ENCODE data around the gene ALDOC. TPM values are rescaled to one million over a fixed set of nuclear protein-coding genes. Genes with fewer than 3 reads are reported as not detected.

Gene ALDOC
- total RNA-seq, 1 experiment from 2014 or later = 6.0 TPM

DNA sequence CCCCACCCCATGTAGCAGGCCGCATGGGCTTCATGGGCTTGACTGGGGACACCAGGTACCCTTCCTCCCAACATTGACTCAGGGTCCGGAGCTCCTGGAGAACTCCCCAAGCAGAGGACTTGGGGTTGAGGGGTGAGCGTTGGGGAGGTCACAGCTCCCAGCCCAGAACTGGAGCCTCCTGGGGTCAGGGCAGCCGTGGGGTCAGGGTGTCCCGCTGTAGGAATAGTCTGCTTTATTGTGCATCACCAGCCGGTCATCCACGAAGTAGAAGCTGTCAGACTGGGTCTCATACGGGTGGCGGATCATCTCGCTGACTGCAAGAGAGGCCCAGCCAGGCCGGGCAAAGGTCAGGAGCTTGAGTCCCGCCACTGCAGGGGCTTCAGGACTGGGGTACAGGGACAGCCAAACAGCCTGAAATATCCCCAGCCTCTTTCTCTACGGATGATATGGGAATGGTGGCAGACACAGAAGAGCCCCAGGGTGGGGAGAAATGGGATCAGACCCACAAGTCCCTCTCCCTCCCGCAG is 29.5 kb downstream of the ALDOC start:
- POLR2A ChIA-PET = interaction anchor here (0.9 kb wide), 2 partner anchors 19 to 25 kb away, joined by 3 to 4 read pairs; partner anchors contain the start of gene PIGS
- Mint-ChIP-seq H3K9me3 (ENCODE audit: unreplicated experiment) (no peaks in the 10 kb centered on the region), H3K4me1 (ENCODE audit: insufficient read depth, unreplicated experiment) (peaks cover 11% of the 10 kb centered on the region), H3K4me3 (ENCODE audit: unreplicated experiment) (no peak overlapping the region), H3K36me3 (ENCODE audit: insufficient read depth, unreplicated experiment) (peaks cover 6% of the 10 kb centered on the region), H3K27ac (ENCODE audit: low read depth, unreplicated experiment) (no peak overlapping the region), H3K27me3 (ENCODE audit: insufficient read depth, unreplicated experiment) (no peaks in the 10 kb centered on the region)
- TF ChIP-seq, protein P1, sequence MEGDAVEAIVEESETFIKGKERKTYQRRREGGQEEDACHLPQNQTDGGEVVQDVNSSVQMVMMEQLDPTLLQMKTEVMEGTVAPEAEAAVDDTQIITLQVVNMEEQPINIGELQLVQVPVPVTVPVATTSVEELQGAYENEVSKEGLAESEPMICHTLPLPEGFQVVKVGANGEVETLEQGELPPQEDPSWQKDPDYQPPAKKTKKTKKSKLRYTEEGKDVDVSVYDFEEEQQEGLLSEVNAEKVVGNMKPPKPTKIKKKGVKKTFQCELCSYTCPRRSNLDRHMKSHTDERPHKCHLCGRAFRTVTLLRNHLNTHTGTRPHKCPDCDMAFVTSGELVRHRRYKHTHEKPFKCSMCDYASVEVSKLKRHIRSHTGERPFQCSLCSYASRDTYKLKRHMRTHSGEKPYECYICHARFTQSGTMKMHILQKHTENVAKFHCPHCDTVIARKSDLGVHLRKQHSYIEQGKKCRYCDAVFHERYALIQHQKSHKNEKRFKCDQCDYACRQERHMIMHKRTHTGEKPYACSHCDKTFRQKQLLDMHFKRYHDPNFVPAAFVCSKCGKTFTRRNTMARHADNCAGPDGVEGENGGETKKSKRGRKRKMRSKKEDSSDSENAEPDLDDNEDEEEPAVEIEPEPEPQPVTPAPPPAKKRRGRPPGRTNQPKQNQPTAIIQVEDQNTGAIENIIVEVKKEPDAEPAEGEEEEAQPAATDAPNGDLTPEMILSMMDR (IDR thresholded peaks at IDR 0.05; ENCODE audit: unreplicated experiment) = no peak
- CTCF ChIA-PET = interaction anchor here (0.6 to 2.0 kb wide), 16 partner anchors 10 to 124 kb away, joined by 3 to 10 read pairs (median 4); partner anchors contain the start of gene PIGS
- DNase-seq (ENCODE audit: unreplicated experiment) = no peak
- intact Hi-C loops (cut with micrococcal nuclease) = loop anchor here (10.0 kb wide), 1 partner anchor 212 kb away; the partner anchor contains the start of genes IFT20 and TNFAIP1
- BruUV-seq (replicated peaks) = no TSS peak

DNA sequence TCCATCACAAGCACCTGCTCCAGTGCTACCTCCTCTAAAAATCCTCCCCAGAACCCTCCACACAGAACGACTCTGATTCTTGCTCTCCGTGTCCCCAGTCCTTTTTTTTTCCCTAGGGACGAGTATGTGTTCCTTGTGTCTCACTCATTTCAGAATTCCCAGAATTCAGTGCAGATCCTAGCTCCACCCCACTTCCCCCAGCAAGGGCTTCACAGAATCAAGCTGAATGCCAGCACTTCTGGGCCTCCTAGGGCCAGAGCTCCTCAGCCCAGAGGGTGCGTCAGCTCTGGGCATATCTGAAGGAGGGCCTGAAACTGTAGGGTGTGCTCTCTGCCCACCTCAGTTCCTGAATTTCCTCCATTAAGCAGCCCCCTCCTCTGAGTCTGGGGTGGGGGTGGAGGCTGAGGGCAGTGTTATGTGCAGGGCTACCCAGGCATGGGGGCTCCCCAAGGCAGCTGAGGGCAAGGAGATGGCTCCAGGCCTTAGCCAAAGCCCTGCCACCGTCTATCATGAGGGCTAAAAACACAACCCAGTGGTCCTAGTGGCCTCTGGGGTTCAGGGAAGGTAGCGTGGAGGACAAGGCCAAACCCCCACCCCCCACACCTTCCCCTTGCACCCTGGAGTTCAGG is 30.8 kb downstream of the ALDOC start:
- Mint-ChIP-seq H3K9me3 (ENCODE audit: unreplicated experiment) (no peaks in the 10 kb centered on the region), H3K27ac (ENCODE audit: low read depth, unreplicated experiment) (no peak overlapping the region), H3K27me3 (ENCODE audit: insufficient read depth, unreplicated experiment) (no peaks in the 10 kb centered on the region), H3K4me3 (ENCODE audit: unreplicated experiment) (no peak overlapping the region), H3K4me1 (ENCODE audit: insufficient read depth, unreplicated experiment) (peaks cover 11% of the 10 kb centered on the region), H3K36me3 (ENCODE audit: insufficient read depth, unreplicated experiment) (peaks cover 6% of the 10 kb centered on the region)
- POLR2A ChIA-PET = no interaction called here
- intact Hi-C loops (cut with micrococcal nuclease) = loop anchor here (10.0 kb wide), 1 partner anchor 211 kb away; the partner anchor contains the start of genes IFT20 and TNFAIP1
- TF ChIP-seq, protein P1 (IDR thresholded peaks at IDR 0.05; ENCODE audit: unreplicated experiment) = no peak
- CTCF ChIA-PET = interaction anchor here (0.5 to 0.6 kb wide), 2 partner anchors 50 to 66 kb away, joined by 3 to 4 read pairs; no protein-coding TSS in a partner anchor
- BruUV-seq (replicated peaks) = no TSS peak
- no peak for DNase-seq (ENCODE audit: unreplicated experiment)

DNA sequence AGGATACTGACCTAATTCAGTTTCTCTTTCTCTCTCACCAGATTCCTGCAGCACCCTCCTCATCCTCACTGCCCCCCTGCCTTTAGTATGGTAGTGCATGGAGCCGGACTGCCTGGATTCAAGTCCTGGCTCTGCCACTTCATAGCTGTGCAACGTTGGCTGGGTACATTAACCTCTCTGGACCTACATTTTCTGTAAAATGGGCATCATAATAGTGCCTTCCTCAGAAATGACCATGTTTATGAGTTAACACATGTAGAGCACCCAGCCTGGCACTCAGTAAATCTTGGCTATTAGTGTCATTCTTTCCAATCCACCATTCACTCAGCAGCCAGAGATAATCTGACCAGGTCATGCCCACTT is 31.6 kb downstream of the ALDOC start:
- TF ChIP-seq, protein P1 (IDR thresholded peaks at IDR 0.05; ENCODE audit: unreplicated experiment) = no peak
- Mint-ChIP-seq H3K4me1 (ENCODE audit: insufficient read depth, unreplicated experiment) (peaks cover 11% of the 10 kb centered on the region), H3K27ac (ENCODE audit: low read depth, unreplicated experiment) (peak overlapping the region; percentile 16), H3K9me3 (ENCODE audit: unreplicated experiment) (no peaks in the 10 kb centered on the region), H3K27me3 (ENCODE audit: insufficient read depth, unreplicated experiment) (no peaks in the 10 kb centered on the region), H3K4me3 (ENCODE audit: unreplicated experiment) (no peak overlapping the region), H3K36me3 (ENCODE audit: insufficient read depth, unreplicated experiment) (peaks cover 6% of the 10 kb centered on the region)
- DNase-seq (ENCODE audit: unreplicated experiment) = no peak
- no TSS peak for BruUV-seq (replicated peaks)
- POLR2A ChIA-PET = interaction anchor here (1.1 kb wide), 1 partner anchor 53 kb away, joined by 3 read pairs; no protein-coding TSS in a partner anchor
- CTCF ChIA-PET = interaction anchor here (0.6 kb wide), 1 partner anchor 1277 kb away, joined by 3 read pairs; no protein-coding TSS in a partner anchor
- intact Hi-C loops (cut with micrococcal nuclease) = loop anchor here (10.0 kb wide), 1 partner anchor 210 kb away; the partner anchor contains the start of genes IFT20 and TNFAIP1

DNA sequence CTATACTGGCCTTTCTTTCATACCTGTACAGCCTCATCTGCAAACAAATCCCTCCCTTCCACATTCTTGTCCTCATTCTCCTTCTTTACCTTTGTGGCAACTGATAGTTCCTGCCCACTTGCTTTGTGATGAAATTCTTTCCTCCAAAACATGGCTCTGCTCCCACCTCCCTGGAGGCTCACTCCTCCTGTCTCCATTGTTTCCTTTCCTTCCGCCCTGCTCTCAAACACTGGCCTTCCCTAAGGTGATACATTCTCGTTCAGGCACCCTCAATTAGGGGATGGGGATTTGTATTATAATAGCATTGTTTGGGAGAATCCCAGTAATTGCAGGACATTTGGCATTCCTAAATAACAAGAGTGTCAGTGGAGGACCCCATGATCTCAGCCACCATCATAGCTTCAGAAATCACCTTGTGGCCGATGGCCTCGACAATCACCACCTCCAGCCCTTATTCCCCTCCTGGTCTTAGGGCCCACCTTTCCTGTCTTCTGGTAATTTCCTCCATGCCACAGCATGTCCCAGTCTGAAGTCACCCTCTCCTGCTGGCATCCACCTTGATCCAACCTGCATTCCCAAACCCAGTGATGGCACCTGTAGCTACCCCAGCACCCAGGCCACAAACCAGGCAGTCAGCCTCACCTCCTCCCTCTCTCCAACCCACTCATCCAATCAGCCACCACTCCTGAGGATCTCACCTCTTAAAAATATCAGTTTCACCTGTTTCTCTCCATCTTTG is 32.1 kb downstream of the ALDOC start:
- no peak for DNase-seq (ENCODE audit: unreplicated experiment)
- Mint-ChIP-seq H3K9me3 (ENCODE audit: unreplicated experiment) (no peaks in the 10 kb centered on the region), H3K36me3 (ENCODE audit: insufficient read depth, unreplicated experiment) (peaks cover 6% of the 10 kb centered on the region), H3K27me3 (ENCODE audit: insufficient read depth, unreplicated experiment) (no peaks in the 10 kb centered on the region), H3K4me3 (ENCODE audit: unreplicated experiment) (no peak overlapping the region), H3K4me1 (ENCODE audit: insufficient read depth, unreplicated experiment) (peaks cover 11% of the 10 kb centered on the region), H3K27ac (ENCODE audit: low read depth, unreplicated experiment) (peak overlapping the region; percentile 16)
- TF ChIP-seq, protein P1 (IDR thresholded peaks at IDR 0.05; ENCODE audit: unreplicated experiment) = no peak
- intact Hi-C loops (cut with micrococcal nuclease) = loop anchor here (5.0 to 10.0 kb wide), 2 partner anchors 210 to 312 kb away; partner anchors contain the start of genes IFT20 and TNFAIP1
- CTCF ChIA-PET = interaction anchor here (0.6 to 2.6 kb wide), 2 partner anchors 50 to 1277 kb away, joined by 3 to 13 read pairs; no protein-coding TSS in a partner anchor
- BruUV-seq (replicated peaks) = no TSS peak
- POLR2A ChIA-PET = interaction anchor here (0.7 to 1.1 kb wide), 2 partner anchors 10 to 52 kb away, joined by 3 read pairs; no protein-coding TSS in a partner anchor

All from MCF 10A (cell line).